Right forelimb (tissue), 1 donor: ENCODE measurements around the gene TPM2.
"Not testable (repeated sequence)": the region's sequence is repeated elsewhere in the genome, so short reads cannot be mapped to it uniquely, and the experiment has no call there.

Source experiments
- DNase-seq: peaks from one replicate; pipeline ENCODE4 v3.0.0-alpha.2; 2018

The TPM2 gene

GRCh38 chr9:35650341-35651158 lies 39.2 kb downstream of the TPM2 start, which contains the start of gene SIT1:
SIT1 (minus strand) TSS chr9:35650931; CDS start chr9:35650853, 78 bp downstream.
- DNase-seq: peak; percentile 29

GRCh38 chr9:35649431-35650340 lies 40.0 kb downstream of the TPM2 start:
- no peak for DNase-seq

- DNase-seq: peak; percentile 96
These were observed 43.0 kb downstream of the TPM2 start for GRCh38 chr9:35646533-35647265.

GRCh38 chr9:35646153-35646532 lies 43.6 kb downstream of the TPM2 start:
- no peak for DNase-seq

GRCh38 chr9:35645736-35646135 lies 44.0 kb downstream of the TPM2 start:
- DNase-seq: peak; percentile 36

GRCh38 chr9:35643046-35643445 lies 46.7 kb downstream of the TPM2 start:
- no peak for DNase-seq

GRCh38 chr9:35641478-35641877 lies 48.2 kb downstream of the TPM2 start:
- not testable (repeated sequence) for DNase-seq

- not testable (repeated sequence) for DNase-seq
These were observed 49.3 kb downstream of the TPM2 start for GRCh38 chr9:35640431-35640830.

GRCh38 chr9:35639631-35640030 lies 50.1 kb downstream of the TPM2 start:
- DNase-seq: no peak

GRCh38 chr9:35639225-35639624 lies 50.5 kb downstream of the TPM2 start:
- not testable (repeated sequence) for DNase-seq

- DNase-seq: not testable (repeated sequence)
These were observed 51.0 kb downstream of the TPM2 start for GRCh38 chr9:35638751-35639150.

GRCh38 chr9:35637427-35637955 lies 52.2 kb downstream of the TPM2 start:
- DNase-seq: not testable (repeated sequence)

GRCh38 chr9:35636877-35637246 lies 52.9 kb downstream of the TPM2 start:
- DNase-seq: not testable (repeated sequence)

GRCh38 chr9:35636135-35636876 lies 53.4 kb downstream of the TPM2 start:
- DNase-seq: no peak

GRCh38 chr9:35635730-35636129 lies 54.0 kb downstream of the TPM2 start:
- no peak for DNase-seq
